SK-N-SH (cell line): ENCODE measurements around the gene UPB1. TPM values are rescaled to one million over a fixed set of nuclear protein-coding genes. Genes with fewer than 3 reads are reported as not detected.

Experiments used
- CTCF ChIA-PET: fragments of 300-600, 350-600 bp; formaldehyde crosslinking; extraction: SDS; loops from one replicate; lab custom pipeline; 2021; lab: Yijun Ruan, JAX
- POLR2A ChIA-PET: fragments of 350-600 bp; sonication (Branson Sonifier 250); formaldehyde crosslinking; extraction: SDS; loops from one replicate; lab custom pipeline; 2020; ENCODE audit warnings: antibody characterized with exemption, inconsistent platforms; lab: Yijun Ruan, JAX
- DNase-seq: peaks from one replicate; pipeline ENCODE4 v3.0.0; 2012
- H2AFZ ChIP-seq: fragments of 200-600 bp; sonication (generic); 2 replicates; pipeline ENCODE4 v1.8.1; 2016; ENCODE audit warnings: antibody characterized with exemption, mild to moderate bottlenecking, low read depth
- H3F3A ChIP-seq: fragments of 200-600 bp; sonication (generic); replicated peaks from 2 replicates; pipeline ENCODE3; 2016; ENCODE audit warnings: antibody characterized with exemption, mild to moderate bottlenecking; ENCODE audit not compliant: insufficient read depth
- H3K27ac ChIP-seq, 2 experiments: fragments of 200-500 bp in 1 of 2; fragments of 200-600 bp in 1 of 2; sonication (Bioruptor generic) in 1 of 2; sonication (generic), shearing (Covaris generic) in 1 of 2; 2 replicates each; pipeline versions ENCODE4 v1.5.1 to v1.6.1; 2014 to 2016; ENCODE audit warnings: low read depth in 2 of 2, inconsistent platforms in 1 of 2, low read length in 1 of 2, mild to moderate bottlenecking in 1 of 2, mixed read lengths in 1 of 2
- H3K27me3 ChIP-seq: fragments of 200-600 bp; sonication (generic), shearing (Covaris generic); 2 replicates; pipeline ENCODE4 v1.6.1; 2016; ENCODE audit warnings: mixed run types; ENCODE audit not compliant: insufficient read depth
- H3K36me3 ChIP-seq, 2 experiments: fragments of 200-500 bp in 1 of 2; fragments of 200-600 bp in 1 of 2; sonication (Bioruptor generic) in 1 of 2; sonication (generic) in 1 of 2; replicated peaks in 1 of 2; 2 replicates each; pipeline versions ENCODE3 to v1.5.1; 2014 to 2016; ENCODE audit warnings: low read length in 1 of 2, mild to moderate bottlenecking in 1 of 2; ENCODE audit not compliant: insufficient read depth in 2 of 2, control insufficient read depth in 1 of 2
- H3K4me1 ChIP-seq, 2 experiments: fragments of 200-500 bp in 1 of 2; fragments of 200-600 bp in 1 of 2; sonication (Bioruptor generic) in 1 of 2; sonication (generic), shearing (Covaris generic) in 1 of 2; 2 replicates each; pipeline versions ENCODE4 v1.5.1 to v1.6.1; 2014 to 2016; ENCODE audit warnings: low read depth in 1 of 2, low read length in 1 of 2, mixed run types in 1 of 2; ENCODE audit not compliant: insufficient read depth in 2 of 2, control insufficient read depth in 1 of 2
- H3K4me2 ChIP-seq: fragments of 200-600 bp; sonication (generic), shearing (Covaris generic); 2 replicates; pipeline ENCODE4 v1.6.1; 2017; ENCODE audit warnings: mixed run types
- H3K4me3 ChIP-seq, 2 experiments: fragments of 200-500 bp in 1 of 2; fragments of 200-600 bp in 1 of 2; sonication (Bioruptor generic) in 1 of 2; sonication (generic), shearing (Covaris generic) in 1 of 2; 2 replicates each; pipeline versions ENCODE4 v1.5.1 to v1.8.1; 2014 to 2016; ENCODE audit warnings: low read depth in 2 of 2, inconsistent platforms in 1 of 2, low read length in 1 of 2, mild to moderate bottlenecking in 1 of 2, mixed read lengths in 1 of 2, moderate library complexity in 1 of 2
- H3K79me2 ChIP-seq: fragments of 200-600 bp; sonication (generic); 2 replicates; pipeline ENCODE4 v1.8.1; 2017; ENCODE audit warnings: mild to moderate bottlenecking; ENCODE audit not compliant: insufficient read depth
- H3K9ac ChIP-seq: fragments of 200-600 bp; sonication (generic); 2 replicates; pipeline ENCODE4 v1.6.1; 2017; ENCODE audit warnings: mixed run types
- H3K9me2 ChIP-seq: fragments of 200-600 bp; sonication (generic); 2 replicates; pipeline ENCODE4 v1.6.1; 2017; ENCODE audit warnings: mixed run types
- H3K9me3 ChIP-seq: fragments of 200-600 bp; sonication (generic); 2 replicates; pipeline ENCODE4 v1.6.1; 2017; ENCODE audit warnings: mixed run types, mild to moderate bottlenecking, moderate library complexity
- H4K20me1 ChIP-seq: fragments of 200-600 bp; sonication (generic); 2 replicates; pipeline ENCODE4 v1.6.1; 2017; ENCODE audit warnings: mild to moderate bottlenecking, mixed run types; ENCODE audit not compliant: insufficient read depth
- CHD2 ChIP-seq: fragments of 150-350 bp; IDR thresholded peaks from 2 replicates; pipeline ENCODE4 v1.6.1; 2018; ENCODE audit warnings: low read length; ENCODE audit not compliant: partially characterized antibody
- ELF1 ChIP-seq: IDR thresholded peaks from 2 replicates; pipeline ENCODE4 v1.4.0; 2012
- EP300 ChIP-seq, 2 experiments: IDR thresholded peaks; 2 replicates each; pipeline versions ENCODE4 v1.4.0 to v1.6.1; 2012; ENCODE audit warnings: borderline replicate concordance in 1 of 2, low read depth in 1 of 2, low read length in 1 of 2
- FOXJ3 ChIP-seq: sonication (generic); formaldehyde crosslinking; IDR thresholded peaks from 2 replicates; pipeline ENCODE4 v1.5.1; 2020; ENCODE audit warnings: mild to moderate bottlenecking, missing genetic modification reagents
- GABPA ChIP-seq: IDR thresholded peaks from 2 replicates; pipeline ENCODE4 v1.4.0; 2012; ENCODE audit warnings: low read depth, mild to moderate bottlenecking
- GATA2 ChIP-seq: sonication (generic); formaldehyde crosslinking; IDR thresholded peaks from 2 replicates; pipeline ENCODE4 v1.5.0; 2020; ENCODE audit warnings: mild to moderate bottlenecking, missing genetic modification reagents
- NFIC ChIP-seq: IDR thresholded peaks from 2 replicates; pipeline ENCODE4 v1.4.0; 2012; ENCODE audit warnings: borderline replicate concordance
- NRF1 ChIP-seq: IDR thresholded peaks from 2 replicates; pipeline ENCODE4 v1.6.1; 2012; ENCODE audit warnings: low read depth, mild to moderate bottlenecking, low read length
- RAD21 ChIP-seq: IDR thresholded peaks from 2 replicates; pipeline ENCODE4 v1.6.1; 2012; ENCODE audit warnings: mild to moderate bottlenecking, low read length
- RXRA ChIP-seq: IDR thresholded peaks from 2 replicates; pipeline ENCODE4 v1.4.0; 2012; ENCODE audit warnings: low read depth, mild to moderate bottlenecking, borderline replicate concordance
- TAF1 ChIP-seq: IDR thresholded peaks from 2 replicates; pipeline ENCODE4 v1.6.1; 2012; ENCODE audit warnings: low read depth, mild to moderate bottlenecking, low read length, moderate library complexity, borderline replicate concordance
- TCF12 ChIP-seq: IDR thresholded peaks from 2 replicates; pipeline ENCODE4 v1.4.0; 2012
- WGBS: methylation state at CpG from one replicate; pipeline ENCODE4 v1.1.6; 2017; ENCODE audit warnings: low lambda C conversion rate; 5-methylcytosine and 5-hydroxymethylcytosine counted together
- polyA plus RNA-seq, 3 experiments: library from polyadenylated mRNA; depleted of rRNA; stranded (reverse); fragments of >200 nt; gene quantifications; 2 replicates each; pipeline ENCODE4 v1.2.3, GENCODE V29; 2012
- TF ChIP-seq, protein P1 (sequence below): fragments of 200-600 bp; sonication (generic); IDR thresholded peaks from 2 replicates; pipeline ENCODE4 v1.6.1; 2017; ENCODE audit warnings: antibody characterized with exemption, mild to moderate bottlenecking, moderate library complexity
- TF ChIP-seq, protein P2 (sequence below): IDR thresholded peaks from 2 replicates; pipeline ENCODE4; 2012
- TF ChIP-seq, protein P3 (sequence below): IDR thresholded peaks from 2 replicates; pipeline ENCODE4 v1.4.0; 2012; ENCODE audit warnings: low read depth
- TF ChIP-seq, protein P4 (sequence below): fragments of 150-350 bp; IDR thresholded peaks from 2 replicates; pipeline ENCODE4 v1.6.1; 2016; ENCODE audit warnings: mild to moderate bottlenecking, low read depth, low read length
- TF ChIP-seq, protein P5 (sequence below): fragments of 150-350 bp; IDR thresholded peaks from 2 replicates; pipeline ENCODE4 v1.6.1; 2017; ENCODE audit warnings: antibody characterized with exemption, low read length, low read depth, borderline replicate concordance

Gene UPB1
- polyA plus RNA-seq, 1 of the 3 experiments (the other 2 are of a cell fraction) = 0.30 TPM

DNA sequence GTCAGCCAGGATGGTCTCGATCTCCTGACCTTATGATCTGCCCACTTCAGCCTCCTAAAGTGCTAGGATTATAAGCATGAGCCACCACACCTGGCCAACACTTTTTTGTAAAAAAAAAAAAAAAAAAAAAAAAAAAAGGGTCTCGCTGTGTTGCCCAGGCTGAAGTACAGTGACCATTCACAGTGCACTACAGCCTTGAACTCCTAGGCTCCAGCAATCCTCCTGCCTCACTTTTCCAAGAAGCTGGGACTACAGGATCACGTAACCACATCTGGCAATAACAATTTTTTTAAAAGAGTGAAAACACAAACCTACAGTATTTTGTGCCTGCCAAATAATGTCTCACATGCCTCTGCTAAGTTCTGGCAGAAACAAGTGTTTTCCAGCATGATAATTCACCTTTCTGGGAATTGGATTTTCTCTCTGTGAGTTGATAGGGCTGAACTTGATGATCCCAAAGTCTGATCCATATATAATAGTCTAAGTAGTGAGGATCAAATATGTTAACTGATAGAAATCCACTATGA, 37.2 kb upstream of the UPB1 start:
- H3K9me3 ChIP-seq = no peaks in the 10 kb centered on the region
- no peaks in the 10 kb centered on the region for H4K20me1 ChIP-seq
- H3K4me1 ChIP-seq = peaks cover 0 to 4% of the 10 kb centered on the region in 2 experiments; a peak in 1 of 4 replicates
- no peaks in the 10 kb centered on the region for H3K27me3 ChIP-seq
- no peaks in the 10 kb centered on the region for H3K79me2 ChIP-seq
- H3K9ac ChIP-seq = no peak overlapping the region
- no peaks in the 10 kb centered on the region for H3F3A ChIP-seq
- no peak for DNase-seq
- CTCF ChIA-PET = no interaction called here
- TF ChIP-seq, protein P1, sequence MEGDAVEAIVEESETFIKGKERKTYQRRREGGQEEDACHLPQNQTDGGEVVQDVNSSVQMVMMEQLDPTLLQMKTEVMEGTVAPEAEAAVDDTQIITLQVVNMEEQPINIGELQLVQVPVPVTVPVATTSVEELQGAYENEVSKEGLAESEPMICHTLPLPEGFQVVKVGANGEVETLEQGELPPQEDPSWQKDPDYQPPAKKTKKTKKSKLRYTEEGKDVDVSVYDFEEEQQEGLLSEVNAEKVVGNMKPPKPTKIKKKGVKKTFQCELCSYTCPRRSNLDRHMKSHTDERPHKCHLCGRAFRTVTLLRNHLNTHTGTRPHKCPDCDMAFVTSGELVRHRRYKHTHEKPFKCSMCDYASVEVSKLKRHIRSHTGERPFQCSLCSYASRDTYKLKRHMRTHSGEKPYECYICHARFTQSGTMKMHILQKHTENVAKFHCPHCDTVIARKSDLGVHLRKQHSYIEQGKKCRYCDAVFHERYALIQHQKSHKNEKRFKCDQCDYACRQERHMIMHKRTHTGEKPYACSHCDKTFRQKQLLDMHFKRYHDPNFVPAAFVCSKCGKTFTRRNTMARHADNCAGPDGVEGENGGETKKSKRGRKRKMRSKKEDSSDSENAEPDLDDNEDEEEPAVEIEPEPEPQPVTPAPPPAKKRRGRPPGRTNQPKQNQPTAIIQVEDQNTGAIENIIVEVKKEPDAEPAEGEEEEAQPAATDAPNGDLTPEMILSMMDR = no peak
- TF ChIP-seq FOXJ3 (CRISPR knock-in tag) = no peak
- TF ChIP-seq NFIC = no peak
- TF ChIP-seq GABPA = no peak
- TF ChIP-seq GATA2 (CRISPR knock-in tag) = no peak
- TF ChIP-seq EP300 (IDR thresholded peaks at IDR 0.05; ENCODE audit: borderline replicate concordance in 1 of 2, low read depth in 1 of 2, low read length in 1 of 2) = no peak
- no peak for TF ChIP-seq RAD21
- no peak for TF ChIP-seq ELF1
- TF ChIP-seq, protein P2, sequence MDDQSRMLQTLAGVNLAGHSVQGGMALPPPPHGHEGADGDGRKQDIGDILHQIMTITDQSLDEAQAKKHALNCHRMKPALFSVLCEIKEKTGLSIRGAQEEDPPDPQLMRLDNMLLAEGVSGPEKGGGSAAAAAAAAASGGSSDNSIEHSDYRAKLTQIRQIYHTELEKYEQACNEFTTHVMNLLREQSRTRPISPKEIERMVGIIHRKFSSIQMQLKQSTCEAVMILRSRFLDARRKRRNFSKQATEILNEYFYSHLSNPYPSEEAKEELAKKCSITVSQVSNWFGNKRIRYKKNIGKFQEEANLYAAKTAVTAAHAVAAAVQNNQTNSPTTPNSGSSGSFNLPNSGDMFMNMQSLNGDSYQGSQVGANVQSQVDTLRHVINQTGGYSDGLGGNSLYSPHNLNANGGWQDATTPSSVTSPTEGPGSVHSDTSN = no peak
- no peak for TF ChIP-seq TCF12
- TF ChIP-seq, protein P3, sequence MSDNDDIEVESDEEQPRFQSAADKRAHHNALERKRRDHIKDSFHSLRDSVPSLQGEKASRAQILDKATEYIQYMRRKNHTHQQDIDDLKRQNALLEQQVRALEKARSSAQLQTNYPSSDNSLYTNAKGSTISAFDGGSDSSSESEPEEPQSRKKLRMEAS = no peak
- no peak for TF ChIP-seq NRF1
- TF ChIP-seq, protein P4, sequence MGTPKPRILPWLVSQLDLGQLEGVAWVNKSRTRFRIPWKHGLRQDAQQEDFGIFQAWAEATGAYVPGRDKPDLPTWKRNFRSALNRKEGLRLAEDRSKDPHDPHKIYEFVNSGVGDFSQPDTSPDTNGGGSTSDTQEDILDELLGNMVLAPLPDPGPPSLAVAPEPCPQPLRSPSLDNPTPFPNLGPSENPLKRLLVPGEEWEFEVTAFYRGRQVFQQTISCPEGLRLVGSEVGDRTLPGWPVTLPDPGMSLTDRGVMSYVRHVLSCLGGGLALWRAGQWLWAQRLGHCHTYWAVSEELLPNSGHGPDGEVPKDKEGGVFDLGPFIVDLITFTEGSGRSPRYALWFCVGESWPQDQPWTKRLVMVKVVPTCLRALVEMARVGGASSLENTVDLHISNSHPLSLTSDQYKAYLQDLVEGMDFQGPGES = no peak
- TF ChIP-seq RXRA = no peak
- no peak for TF ChIP-seq TAF1
- TF ChIP-seq, protein P5, sequence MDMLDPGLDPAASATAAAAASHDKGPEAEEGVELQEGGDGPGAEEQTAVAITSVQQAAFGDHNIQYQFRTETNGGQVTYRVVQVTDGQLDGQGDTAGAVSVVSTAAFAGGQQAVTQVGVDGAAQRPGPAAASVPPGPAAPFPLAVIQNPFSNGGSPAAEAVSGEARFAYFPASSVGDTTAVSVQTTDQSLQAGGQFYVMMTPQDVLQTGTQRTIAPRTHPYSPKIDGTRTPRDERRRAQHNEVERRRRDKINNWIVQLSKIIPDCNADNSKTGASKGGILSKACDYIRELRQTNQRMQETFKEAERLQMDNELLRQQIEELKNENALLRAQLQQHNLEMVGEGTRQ = no peak
- TF ChIP-seq CHD2 = no peak
- 82% methylated on average over 3 of the region's 3 CpGs for WGBS
- no peak overlapping the region for H3K27ac ChIP-seq
- no peak overlapping the region for H3K4me3 ChIP-seq
- no peaks in the 10 kb centered on the region for H3K9me2 ChIP-seq
- POLR2A ChIA-PET = no interaction called here
- no peak overlapping the region for H2AFZ ChIP-seq
- H3K36me3 ChIP-seq = no peaks in the 10 kb centered on the region
- H3K4me2 ChIP-seq = no peak overlapping the region
